ENCODE measurements around the gene HDAC4. TPM values are rescaled to one million over a fixed set of nuclear protein-coding genes. Genes with fewer than 3 reads are reported as not detected.

HDAC4 gene
- total RNA-seq, 4 donors from 2014 or later, result 51.4 to 107 (median 70.8) TPM

- Histone ChIP-seq H3K9me3 (no peaks in the 10 kb centered on the region), H3K27me3 (peaks cover 16% of the 10 kb centered on the region), H3K27ac (peak overlapping the region; percentile 50), H3K36me3 (no peaks in the 10 kb centered on the region), H3K4me3 (no peak overlapping the region), H3K4me1 (peaks cover 13% of the 10 kb centered on the region)
- DNase-seq (ENCODE audit: low spot score in 2 of 2), result peak in 1 of 2 donors; percentile 78
- 73% methylated on average over 20 of the region's 38 CpGs for WGBS
- no peak for TF ChIP-seq EP300 (IDR thresholded peaks at IDR 0.05)
- TF ChIP-seq POLR2A (IDR thresholded peaks at IDR 0.05), result no peak
Observed at GRCh38 chr2:239027391-239028252, 373.2 kb downstream of the HDAC4 start.

- Histone ChIP-seq H3K27ac (peak overlapping the region; percentile 50), H3K9me3 (no peaks in the 10 kb centered on the region), H3K4me3 (no peak overlapping the region), H3K36me3 (no peaks in the 10 kb centered on the region), H3K4me1 (peaks cover 13% of the 10 kb centered on the region), H3K27me3 (peaks cover 16% of the 10 kb centered on the region)
- WGBS, result 65% methylated on average over 20 of the region's 25 CpGs
- peak in 1 of 2 donors; percentile 58 for DNase-seq (ENCODE audit: low spot score in 2 of 2)
- TF ChIP-seq POLR2AphosphoS5 (IDR thresholded peaks at IDR 0.05), result no peak
Observed at GRCh38 chr2:239026711-239027361, 374.0 kb downstream of the HDAC4 start.

GRCh38 chr2:239025951-239026461, 374.8 kb downstream of the HDAC4 start:
- Histone ChIP-seq H3K27me3 (peaks cover 16% of the 10 kb centered on the region), H3K27ac (no peak overlapping the region), H3K4me3 (no peak overlapping the region), H3K4me1 (peaks cover 13% of the 10 kb centered on the region), H3K9me3 (no peaks in the 10 kb centered on the region), H3K36me3 (no peaks in the 10 kb centered on the region)
- 62% methylated on average over 10 of the region's 14 CpGs for WGBS
- TF ChIP-seq POLR2A (IDR thresholded peaks at IDR 0.05) (no peak), POLR2AphosphoS5 (IDR thresholded peaks at IDR 0.05) (no peak), EP300 (IDR thresholded peaks at IDR 0.05) (no peak), CTCF (IDR thresholded peaks at IDR 0.05) (no peak)
- peak in 1 of 2 donors; percentile 48 for DNase-seq (ENCODE audit: low spot score in 2 of 2)

GRCh38 chr2:239025096-239025801, 375.6 kb downstream of the HDAC4 start:
- peak in 1 of 2 donors; percentile 66 for DNase-seq (ENCODE audit: low spot score in 2 of 2)
- 54% methylated on average over 11 of the region's 20 CpGs for WGBS

GRCh38 chr2:239024226-239024625, 376.6 kb downstream of the HDAC4 start:
- Histone ChIP-seq H3K27me3 (peaks cover 17% of the 10 kb centered on the region), H3K4me3 (no peak overlapping the region), H3K9me3 (no peaks in the 10 kb centered on the region), H3K36me3 (no peaks in the 10 kb centered on the region), H3K4me1 (peaks cover 13% of the 10 kb centered on the region), H3K27ac (no peak overlapping the region)
- TF ChIP-seq POLR2A (IDR thresholded peaks at IDR 0.05), result no peak
- no peak for TF ChIP-seq POLR2AphosphoS5 (IDR thresholded peaks at IDR 0.05)
- no peak for TF ChIP-seq EP300 (IDR thresholded peaks at IDR 0.05)
- TF ChIP-seq CTCF (IDR thresholded peaks at IDR 0.05), result no peak
- 85% methylated on average over 7 of the region's 7 CpGs for WGBS
- peak in 1 of 2 donors; percentile 44 for DNase-seq (ENCODE audit: low spot score in 2 of 2)

More at GRCh38 chr2:239025096-239025801, 375.6 kb downstream of the HDAC4 start:
- Histone ChIP-seq H3K36me3 (no peaks in the 10 kb centered on the region), H3K9me3 (no peaks in the 10 kb centered on the region), H3K4me1 (peaks cover 13% of the 10 kb centered on the region), H3K27me3 (peaks cover 16% of the 10 kb centered on the region), H3K4me3 (no peak overlapping the region), H3K27ac (no peak overlapping the region)
- no peak for TF ChIP-seq EP300 (IDR thresholded peaks at IDR 0.05)
- no peak for TF ChIP-seq POLR2AphosphoS5 (IDR thresholded peaks at IDR 0.05)
- TF ChIP-seq POLR2A (IDR thresholded peaks at IDR 0.05), result no peak
- no peak for TF ChIP-seq CTCF (IDR thresholded peaks at IDR 0.05)
